Sigmoid colon (tissue), 4 donors: ENCODE results near the gene CELA3A.

Source experiments
- EP300 ChIP-seq, 4 donors: sonication (generic); formaldehyde crosslinking; IDR thresholded peaks; one replicate each; pipeline ENCODE4 v1.6.1; 2017; ENCODE audit warnings: antibody characterized with exemption in 4 of 4
- POLR2A ChIP-seq, 2 donors: fragments of 450-650 bp; IDR thresholded peaks; one replicate each; pipeline ENCODE4 v1.6.1; 2016; ENCODE audit warnings: antibody characterized with exemption in 2 of 2, mild to moderate bottlenecking in 2 of 2, moderate library complexity in 2 of 2
- TF ChIP-seq, protein P1 (sequence below), 4 experiments: fragments of 450-650 bp in 3 of 4; fragments of 200-600 bp in 1 of 4; IDR thresholded peaks; one replicate each; pipeline ENCODE4 v1.5.1; 2016 to 2019; ENCODE audit warnings: antibody characterized with exemption in 4 of 4, mild to moderate bottlenecking in 3 of 4, moderate library complexity in 2 of 4

DNA sequence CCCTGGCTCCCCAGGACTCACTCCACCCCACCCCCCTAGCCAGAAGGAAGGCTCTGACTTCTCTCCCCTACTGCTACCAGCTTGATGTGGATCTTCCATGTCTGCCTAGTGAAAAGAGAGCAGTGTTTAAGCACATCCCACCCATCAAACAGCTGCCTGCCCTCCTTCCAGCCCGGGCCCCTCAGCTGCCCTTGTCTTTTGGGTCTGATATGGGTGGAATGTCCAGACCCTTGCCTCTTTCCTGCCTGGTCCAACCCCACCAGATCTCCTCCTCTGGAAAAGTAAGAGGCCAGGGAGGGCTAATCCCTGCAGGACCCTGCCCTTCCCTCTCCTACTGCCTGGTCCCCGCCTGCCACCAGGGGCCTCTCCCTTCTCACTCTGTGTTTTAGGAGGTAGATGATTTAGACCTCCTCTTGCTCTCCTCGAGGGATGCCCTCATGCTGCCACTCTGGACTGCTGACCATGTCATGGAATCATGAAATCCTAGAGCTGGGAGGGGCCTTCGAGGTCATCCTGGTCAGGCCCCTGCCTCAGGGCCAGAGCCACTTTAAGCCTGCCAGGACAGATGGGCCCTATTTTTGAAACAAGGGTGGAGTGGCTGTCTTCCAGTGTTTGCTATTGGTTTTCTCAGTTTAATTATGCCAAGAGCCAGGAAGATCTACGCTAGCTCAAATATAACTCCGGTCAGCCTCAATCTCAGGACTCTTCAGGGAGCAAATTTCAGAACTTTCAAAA is 48.5 kb upstream of the CELA3A start:
- TF ChIP-seq POLR2A (IDR thresholded peaks at IDR 0.05) (no peak), EP300 (IDR thresholded peaks at IDR 0.05) (no peak)
- TF ChIP-seq, protein P1, sequence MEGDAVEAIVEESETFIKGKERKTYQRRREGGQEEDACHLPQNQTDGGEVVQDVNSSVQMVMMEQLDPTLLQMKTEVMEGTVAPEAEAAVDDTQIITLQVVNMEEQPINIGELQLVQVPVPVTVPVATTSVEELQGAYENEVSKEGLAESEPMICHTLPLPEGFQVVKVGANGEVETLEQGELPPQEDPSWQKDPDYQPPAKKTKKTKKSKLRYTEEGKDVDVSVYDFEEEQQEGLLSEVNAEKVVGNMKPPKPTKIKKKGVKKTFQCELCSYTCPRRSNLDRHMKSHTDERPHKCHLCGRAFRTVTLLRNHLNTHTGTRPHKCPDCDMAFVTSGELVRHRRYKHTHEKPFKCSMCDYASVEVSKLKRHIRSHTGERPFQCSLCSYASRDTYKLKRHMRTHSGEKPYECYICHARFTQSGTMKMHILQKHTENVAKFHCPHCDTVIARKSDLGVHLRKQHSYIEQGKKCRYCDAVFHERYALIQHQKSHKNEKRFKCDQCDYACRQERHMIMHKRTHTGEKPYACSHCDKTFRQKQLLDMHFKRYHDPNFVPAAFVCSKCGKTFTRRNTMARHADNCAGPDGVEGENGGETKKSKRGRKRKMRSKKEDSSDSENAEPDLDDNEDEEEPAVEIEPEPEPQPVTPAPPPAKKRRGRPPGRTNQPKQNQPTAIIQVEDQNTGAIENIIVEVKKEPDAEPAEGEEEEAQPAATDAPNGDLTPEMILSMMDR (IDR thresholded peaks at IDR 0.05): no peak
